Fibroblast of skin of left quadriceps (primary cell): ENCODE results near the gene PTPRE.
A peak's percentile ranks its signal among the peaks of the same experiment; 100 is the strongest.

ENCODE experiments used
- DNase-seq, 2 experiments: peaks; one replicate each; pipeline ENCODE4 v3.0.0-alpha.2; 2013; ENCODE audit warnings: low read depth in 2 of 2

Gene PTPRE, protein sequence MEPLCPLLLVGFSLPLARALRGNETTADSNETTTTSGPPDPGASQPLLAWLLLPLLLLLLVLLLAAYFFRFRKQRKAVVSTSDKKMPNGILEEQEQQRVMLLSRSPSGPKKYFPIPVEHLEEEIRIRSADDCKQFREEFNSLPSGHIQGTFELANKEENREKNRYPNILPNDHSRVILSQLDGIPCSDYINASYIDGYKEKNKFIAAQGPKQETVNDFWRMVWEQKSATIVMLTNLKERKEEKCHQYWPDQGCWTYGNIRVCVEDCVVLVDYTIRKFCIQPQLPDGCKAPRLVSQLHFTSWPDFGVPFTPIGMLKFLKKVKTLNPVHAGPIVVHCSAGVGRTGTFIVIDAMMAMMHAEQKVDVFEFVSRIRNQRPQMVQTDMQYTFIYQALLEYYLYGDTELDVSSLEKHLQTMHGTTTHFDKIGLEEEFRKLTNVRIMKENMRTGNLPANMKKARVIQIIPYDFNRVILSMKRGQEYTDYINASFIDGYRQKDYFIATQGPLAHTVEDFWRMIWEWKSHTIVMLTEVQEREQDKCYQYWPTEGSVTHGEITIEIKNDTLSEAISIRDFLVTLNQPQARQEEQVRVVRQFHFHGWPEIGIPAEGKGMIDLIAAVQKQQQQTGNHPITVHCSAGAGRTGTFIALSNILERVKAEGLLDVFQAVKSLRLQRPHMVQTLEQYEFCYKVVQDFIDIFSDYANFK

DNA sequence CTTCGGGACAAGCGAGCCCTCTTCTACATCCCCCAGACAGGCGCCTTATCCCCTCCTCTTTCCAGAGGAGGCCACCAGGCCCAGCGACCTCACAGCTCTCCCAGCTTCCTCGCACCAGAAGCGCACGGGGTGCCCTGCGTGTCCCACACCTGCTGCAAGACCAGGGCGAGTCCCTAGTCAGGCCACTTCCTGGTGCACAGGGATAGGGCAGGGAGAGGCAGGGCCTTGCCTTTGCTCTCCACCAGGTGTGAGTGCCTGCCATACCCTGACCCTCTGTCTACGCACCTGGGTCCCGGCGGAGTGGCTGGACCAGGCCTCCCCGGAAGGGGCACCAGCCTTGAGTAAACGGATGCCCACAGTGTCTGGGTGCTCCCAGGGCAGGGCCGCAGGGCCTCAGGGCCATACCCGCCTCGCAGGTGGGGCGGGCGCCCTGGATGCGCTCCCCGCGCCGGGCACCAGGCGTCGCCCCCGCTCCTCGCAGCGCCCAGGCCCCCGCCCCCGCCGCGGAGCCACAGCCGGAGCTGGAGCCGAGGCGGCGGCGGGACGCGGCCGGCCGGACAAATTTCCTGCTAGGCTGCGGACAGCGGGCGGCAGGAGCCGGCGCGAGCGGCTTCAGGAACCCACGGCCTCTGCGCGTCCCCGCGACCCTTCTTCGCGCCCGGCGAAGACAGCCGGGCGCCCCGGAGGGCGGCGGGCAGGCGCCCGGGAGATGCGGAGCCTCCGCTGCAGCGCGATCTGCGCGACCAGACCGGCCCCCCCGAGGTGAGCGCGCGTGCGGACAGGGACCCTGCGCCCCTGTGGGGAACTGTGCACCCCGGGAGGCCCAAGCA, at the start of gene PTPRE:
Gene PTPRE (plus strand): TSS at position 556 of the 830 bp plus-strand sequence. CDS start 133,779 bp downstream, outside the sequence.
- peak; percentile 6 to 8 for DNase-seq

DNA sequence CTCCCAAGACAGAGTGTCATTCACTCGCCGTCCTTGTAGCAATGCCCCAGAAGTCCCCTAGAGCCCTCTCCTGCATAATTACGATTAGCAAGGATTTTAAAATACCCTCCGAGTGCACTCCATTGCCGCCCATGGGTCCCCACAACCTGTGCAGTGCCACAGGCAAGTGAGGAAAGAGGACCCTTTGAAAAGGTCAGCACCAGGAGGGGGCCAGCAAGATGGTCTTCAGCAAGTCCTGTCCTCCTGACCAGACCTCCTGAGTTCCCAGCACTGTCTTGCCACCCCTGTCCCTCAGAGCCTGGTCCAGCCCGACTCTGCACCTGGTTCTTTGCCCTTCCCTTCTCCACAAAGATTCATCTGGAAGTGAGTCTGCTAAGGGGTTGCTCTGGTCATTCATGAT, 46.3 kb upstream of the PTPRE start:
- DNase-seq, result no peak

DNA sequence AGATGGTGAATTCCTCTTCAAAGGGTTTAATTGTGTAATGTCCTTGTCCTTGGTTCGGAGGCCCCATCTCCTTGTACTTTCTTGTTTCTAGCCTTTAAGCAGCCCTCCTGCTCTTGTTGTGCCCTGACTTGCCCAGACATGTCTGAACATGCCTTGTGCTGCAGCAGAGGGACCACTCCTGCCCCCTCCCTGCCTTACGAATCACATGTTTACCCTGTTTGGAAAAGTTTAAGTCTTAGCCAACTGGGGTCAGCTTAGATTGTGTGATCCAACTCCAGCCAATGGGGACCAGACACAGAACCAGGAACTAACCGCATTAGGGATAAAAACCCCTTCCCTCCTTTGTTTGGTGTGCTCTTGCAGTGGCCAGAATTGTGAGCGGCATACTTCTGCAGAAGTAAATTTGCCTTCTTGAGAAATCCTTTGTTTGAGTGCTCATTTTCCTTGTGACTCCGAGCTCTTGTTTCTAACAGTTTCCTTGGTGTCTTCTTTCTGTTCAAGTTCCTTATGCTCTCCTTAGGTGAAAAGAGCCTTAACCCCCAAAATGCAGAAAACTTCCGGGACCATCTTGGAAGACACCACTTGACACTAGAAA, 43.6 kb upstream of the PTPRE start:
- no peak for DNase-seq

DNA sequence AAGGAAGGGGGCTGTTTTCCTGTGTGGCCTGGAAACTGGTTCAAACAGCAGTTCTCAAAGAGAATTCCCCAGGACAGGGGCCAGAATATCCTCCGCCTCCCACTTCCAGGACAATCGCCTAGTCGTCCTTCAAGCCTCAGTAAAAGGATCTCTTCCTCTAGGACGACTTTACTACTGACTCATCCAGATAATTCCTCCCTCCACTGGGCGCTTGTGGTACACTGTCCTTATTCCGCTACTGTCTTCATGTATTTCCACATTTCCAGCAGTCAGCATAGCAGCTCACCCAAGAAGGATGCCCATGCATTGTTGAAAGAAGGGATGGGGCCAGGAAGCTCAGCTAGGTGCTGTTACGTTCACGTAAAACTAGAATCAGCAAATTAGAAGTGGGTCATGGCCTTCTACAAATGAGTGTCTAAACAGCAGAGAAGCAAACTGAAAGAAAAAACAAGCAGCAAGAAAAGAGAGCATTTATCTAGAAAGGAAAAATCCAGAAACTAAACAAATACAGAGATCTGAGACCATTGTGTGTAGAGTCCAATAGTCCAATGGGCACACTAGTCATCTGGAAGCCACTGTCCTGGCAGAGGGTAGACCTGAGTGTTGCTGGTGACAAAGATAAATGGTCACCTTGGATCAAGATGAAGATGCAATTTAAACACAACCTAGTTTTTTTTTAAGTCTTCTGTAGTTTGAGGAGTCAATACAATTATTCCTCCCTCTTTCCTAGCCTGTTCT, 40.5 kb upstream of the PTPRE start:
- no peak for DNase-seq

DNA sequence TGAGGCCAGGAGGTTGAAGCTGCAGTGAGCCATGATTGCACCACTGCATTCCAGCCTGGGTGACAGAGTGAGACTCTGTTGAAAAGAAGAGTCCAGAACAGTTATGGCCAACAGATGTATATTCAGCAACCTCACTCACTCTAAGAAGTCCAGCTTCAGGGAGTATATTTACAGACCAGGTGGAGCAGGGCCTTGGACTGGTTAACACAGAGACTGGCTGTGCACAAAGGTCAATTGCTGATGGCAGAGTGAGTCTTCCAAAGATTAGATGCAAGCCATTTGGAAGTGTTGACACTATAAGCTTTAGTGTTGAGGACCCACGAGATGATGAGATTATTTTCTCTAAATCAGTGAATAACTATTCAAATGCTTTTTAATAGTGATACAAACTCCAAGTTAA, 39.1 kb upstream of the PTPRE start:
- DNase-seq, result no peak

DNA sequence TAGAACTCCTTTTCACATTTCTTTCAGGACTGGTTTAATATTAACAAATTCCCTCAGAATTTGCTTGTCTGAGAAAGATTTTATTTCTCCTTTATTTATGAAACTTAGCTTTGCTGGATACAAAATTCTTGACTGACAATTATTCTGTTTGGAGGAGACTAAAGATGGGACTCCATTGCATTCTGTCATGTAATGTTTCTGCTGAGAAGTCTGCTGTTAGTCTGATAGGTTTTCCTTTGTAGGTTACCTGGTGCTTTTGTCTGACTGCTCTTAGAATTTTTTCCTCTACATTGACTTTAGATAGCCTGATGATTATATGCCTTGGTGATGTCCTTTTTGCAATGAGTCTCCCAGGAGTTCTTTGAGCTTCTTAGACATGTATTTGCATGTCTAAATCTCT, 37.6 kb upstream of the PTPRE start:
- no peak for DNase-seq

DNA sequence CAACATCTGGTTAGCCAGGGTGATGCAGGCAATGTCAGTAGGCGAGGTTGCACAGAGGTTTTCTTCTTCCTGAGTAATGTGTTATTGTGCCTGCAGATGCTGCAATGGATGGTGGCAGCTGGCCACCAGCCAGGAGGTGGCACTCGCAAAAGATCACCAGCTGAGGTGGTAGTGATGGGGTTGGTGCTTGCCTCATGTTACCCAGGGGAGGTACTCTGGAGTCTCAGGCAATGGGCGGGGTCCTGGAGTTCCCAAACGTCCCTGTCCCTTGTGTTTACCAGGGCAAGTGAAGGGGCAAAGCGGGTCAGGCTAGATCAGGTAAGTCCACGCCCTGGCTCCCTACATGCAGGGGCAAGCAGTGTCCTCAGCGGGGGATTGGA, 35.3 kb upstream of the PTPRE start:
- DNase-seq, result no peak

DNA sequence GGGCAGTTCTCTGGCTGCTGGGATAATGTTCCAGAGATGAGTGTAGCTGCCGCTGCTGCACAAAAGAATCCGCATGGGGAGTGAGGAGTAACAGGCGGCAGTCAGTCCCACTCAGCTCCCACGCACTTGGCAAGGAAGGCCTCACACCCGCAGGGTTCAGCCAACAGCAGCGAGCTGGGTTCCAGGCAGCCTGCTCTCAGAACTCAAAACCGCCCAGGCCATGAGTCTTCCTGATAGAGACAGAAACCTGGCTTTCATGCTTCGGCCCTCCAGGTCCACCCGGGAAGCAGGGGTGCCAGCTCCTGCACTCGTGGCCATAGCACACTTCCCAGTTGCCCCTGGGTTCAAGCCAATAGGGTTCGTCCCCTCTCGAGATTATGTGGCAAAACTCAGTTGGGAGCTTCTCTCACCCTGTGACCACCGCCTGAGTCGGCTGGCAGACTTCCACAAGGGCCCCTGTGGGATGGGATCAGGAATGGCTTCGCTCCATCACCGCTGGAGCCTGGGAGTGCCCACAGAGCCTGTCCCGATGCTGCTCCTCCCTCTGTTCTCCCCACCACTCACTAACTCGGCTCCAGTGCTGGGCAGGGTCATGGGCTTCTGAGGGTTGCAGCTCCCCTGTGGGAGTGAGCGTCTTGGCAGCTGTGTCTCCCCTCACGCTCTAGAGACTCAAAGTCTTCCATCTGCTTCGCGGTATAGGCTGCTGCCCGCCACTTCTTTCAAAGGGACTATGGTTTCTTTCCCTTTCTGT, 34.7 kb upstream of the PTPRE start:
- DNase-seq, result no peak

DNA sequence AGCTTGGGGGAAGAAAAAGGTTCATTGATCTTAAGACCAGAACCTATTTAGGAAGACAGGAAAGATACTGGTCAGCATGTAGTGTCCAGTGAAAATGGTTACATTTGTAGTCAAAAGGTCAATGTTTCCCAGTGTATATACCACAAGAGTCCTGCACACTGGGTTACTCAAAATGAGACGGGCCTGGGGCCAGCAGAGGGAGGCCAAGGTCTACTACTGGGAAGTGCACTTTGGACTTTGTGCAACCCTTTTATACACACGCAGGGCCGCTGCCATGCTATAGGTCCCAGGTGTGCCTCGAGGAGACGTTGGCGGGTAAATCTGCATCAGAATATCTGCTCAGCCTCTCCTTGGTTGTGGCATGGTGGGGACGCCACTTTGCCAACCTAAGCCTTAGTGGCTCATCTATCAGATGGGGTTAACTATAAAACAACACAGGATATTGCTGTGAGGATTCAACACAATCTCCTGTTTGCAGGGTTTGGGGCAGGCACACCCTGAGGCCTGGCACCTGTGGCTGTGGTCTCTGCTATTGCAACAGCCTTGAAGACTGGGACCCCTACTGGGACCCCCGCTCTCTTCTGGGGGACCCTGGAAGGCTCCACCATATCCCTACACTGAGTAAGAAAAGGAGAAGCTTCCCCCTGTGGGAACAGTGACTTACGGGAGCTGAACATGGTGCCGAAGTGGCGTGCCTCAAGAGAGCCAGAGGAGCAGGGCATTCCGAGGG, 33.9 kb upstream of the PTPRE start:
- DNase-seq, result no peak

DNA sequence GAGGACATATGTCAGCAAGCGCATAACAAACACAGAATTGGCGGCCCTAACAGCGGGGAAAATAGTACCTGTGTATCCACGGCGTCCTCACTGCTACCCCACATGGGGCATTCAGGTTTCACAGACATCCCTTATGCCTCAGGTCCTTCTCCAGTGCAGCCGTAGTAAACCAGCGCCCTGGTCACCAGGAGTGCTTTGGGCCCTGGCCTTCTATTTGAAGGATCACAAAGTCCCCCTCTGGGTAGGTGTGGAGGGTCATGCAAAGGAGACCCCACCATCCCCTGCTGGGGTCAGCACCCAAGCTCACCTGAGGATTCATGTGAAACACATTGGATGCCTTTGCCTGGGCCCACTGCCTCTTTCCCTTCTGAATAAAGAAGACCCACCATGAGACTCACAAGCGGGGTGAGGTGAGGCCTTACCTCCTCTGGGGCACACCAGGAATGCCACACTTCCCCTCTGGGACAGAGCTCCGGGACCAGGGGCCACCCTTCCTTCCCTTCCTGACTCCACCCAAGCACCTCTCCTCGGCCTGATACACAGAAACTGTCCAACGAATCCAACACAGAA, 32.9 kb upstream of the PTPRE start:
- DNase-seq, result no peak

DNA sequence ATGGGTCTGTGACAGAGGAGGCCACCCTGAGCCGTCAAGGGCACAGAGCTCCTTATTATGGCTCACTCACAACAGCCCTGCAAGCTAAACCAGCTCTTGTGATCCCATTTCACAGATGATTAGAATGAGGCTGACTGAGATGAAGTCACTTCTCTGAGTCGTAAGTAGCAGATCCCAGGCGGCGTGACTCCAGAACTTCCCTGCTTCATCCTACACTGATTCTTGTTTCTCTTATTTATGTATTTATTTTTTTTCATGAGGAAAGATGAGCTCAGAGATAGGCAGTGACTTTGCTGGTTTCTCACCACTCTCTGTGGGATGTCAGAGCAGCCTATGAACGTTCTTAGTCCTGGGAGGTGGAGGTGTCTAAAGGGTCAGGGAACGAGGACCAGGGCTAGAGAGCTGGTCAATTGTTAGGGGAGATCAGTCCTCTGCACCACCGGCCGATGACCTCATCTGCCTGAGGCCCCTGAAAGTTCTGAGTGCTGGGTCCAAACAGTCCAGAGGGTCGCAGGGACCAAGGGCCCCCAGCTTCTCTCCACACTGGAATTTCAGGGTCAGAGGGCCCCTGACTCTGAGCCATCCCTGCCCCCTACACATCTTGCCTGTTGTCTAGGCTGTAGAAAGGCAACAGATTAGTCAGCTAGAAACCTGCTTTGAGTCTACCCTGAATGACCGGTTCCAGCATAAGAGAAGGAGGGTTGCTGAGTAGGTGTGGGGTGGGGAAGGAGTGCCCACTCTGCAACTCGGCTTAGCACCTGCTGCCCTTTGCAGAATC, 32.0 kb upstream of the PTPRE start:
- no peak for DNase-seq

DNA sequence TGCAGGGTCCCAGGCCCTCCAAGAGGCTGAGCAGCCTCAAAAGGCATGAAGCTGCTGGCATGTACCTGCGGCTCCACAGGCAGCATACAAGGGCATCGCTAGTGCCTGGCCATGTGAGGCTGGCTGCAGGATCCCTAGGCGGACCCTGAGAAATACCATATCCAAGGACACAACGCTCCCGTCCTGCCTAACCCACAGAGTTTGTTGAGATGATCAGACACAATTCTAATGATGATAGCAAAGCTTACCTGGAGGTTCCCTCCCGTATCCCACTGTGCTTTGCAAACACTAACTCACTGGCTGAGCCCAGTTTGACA, 31.5 kb upstream of the PTPRE start:
- DNase-seq, result no peak

DNA sequence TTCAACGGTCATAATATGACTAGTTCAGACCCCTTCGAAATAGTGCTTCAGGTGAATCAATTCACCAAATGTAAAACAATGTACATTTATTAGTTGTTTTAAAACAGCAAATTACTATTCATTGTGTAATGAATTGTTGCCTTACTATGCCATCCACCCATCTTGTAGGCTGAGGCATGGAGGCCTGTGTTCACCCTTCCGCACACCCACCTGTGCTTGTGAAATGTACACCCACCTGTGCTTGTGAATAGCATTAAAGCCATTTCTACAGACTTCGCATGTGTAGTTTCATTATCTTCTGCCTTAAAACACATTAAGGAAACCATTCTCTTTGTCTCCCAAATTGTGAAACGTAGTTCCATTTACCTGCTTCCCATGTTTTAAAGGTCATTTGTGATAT, 31.0 kb upstream of the PTPRE start:
- no peak for DNase-seq

DNA sequence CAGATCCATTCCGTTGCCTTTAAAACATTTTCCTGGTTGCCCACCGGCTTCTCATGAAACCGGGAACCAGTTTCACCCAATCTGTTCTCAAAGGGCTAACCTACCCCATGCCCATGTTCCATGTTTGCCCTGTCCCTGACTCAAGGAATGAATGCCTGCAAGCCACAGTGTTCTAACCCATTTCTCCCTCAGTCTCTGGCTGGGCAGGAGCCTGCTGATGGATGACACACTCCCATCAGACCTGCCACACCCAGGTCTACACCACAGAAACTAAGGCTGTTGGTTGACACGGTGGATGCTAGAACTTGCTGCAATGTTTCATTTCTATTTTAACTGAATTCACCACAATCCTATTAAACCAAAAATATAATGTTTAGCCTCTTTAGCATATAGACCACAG, 29.8 kb upstream of the PTPRE start:
- no peak for DNase-seq

DNA sequence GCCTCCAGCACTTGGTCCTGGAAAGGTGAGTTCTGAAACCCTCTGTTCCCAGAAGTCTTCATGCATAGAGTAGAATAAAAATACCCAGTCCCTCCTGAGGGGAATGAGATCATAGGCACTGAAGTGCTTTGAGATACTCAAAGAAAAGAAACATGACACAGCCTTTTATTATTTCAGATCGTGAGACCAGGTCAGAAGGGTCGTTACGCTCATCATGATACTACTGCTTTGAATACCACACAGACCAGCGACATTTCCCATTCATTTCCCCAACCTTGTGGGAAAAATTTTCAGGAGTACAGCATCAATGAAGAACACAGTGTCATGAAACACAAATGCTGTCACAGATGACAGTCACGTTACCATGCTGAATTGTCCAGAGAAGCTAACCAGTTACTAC, 29.2 kb upstream of the PTPRE start:
- no peak for DNase-seq

DNA sequence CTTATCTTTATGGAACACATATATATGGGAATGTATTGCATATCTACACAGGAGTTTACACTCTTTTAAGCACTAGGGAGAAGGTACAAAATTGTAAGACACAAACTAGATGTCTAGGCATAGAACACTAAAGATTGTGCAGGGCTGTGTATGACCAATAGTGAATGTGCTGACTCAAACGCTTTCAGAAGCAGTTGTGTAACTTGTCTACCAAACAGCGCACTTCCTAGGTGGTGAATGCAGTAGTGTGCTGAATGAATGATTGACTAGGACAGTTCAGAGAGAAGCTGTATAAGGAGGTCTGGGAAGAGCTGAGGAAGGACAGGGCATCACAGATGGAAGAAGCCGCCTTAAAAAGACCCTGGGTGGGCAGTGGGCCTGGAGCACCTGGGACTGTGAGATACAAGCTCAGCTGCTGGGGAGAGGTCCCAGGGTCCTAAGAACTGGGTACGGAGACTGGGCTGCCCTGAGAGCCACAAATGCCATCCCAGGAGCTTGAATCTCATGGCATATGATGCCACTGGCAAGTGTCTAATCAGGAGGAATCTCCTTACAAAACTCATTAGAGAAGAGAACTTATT, 28.3 kb upstream of the PTPRE start:
- no peak for DNase-seq

DNA sequence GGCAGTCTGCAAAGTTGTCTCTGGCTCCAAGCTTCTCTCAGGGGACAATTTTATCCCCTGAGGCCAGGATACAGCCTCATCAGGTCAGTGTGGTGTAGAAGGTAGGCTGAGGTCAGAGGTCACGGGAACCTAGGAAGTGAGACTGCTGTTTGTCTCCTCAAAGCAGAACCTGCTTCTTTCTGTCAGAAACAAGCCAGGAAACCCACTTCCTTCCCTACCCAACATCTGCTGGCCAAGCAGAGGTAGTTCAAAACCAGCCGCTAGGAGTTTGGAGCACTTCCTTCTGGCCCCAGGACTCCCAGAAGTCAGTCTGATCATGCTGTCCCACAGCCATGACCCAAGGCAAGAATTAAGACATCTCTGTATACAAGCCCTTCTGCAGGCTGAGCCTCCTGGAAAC, 26.3 kb upstream of the PTPRE start:
- no peak for DNase-seq

DNA sequence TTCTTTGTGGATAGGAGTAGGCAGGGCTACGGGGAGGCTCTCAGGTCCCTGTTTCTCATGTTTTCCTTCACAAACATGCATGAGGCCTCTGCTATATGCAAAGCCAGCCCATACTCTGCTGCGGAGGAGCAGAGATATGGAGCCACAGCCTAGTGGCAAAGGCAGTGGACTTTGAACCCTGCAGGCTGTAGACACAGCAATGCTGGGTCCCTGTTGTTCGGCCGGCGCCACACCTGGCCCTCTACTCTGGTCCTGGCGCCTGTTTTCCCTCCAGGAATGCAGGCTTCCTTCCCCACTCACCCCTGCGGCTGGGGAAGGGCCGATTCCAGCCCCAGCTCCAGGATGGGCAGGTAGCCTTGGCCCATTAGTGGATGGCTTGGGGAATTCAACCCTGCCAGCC, 25.6 kb upstream of the PTPRE start:
- DNase-seq, result no peak

DNA sequence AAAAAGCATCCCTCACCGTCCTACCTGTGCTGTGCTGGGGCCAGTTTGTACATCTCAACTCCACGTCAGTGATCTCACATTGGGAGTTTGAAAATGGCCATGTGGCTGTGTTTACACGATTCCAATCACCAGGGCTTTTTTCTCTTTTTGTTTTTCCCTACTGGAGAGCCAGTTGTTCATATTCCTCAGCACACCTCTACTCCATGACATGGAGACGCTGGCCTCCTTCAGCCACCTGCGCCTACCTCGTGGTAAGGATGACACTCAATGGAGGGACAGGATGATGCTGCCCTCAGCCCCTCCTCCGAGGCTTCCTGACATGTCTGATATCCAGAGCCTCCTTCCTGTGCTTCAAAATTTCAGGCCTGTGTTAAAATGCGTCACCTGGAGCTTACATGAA, 24.5 kb upstream of the PTPRE start:
- DNase-seq, result no peak
